Hepatic stellate cell (primary cell): ENCODE data around the gene AUTS2.

ENCODE experiments used
- DNase-seq: peaks from one replicate; pipeline ENCODE4 v3.0.0; 2011; ENCODE audit warnings: low spot score

AUTS2 gene

GRCh38 chr7:69789563-69789962 lies 191.3 kb downstream of the AUTS2 start:
- DNase-seq = no peak

DNA sequence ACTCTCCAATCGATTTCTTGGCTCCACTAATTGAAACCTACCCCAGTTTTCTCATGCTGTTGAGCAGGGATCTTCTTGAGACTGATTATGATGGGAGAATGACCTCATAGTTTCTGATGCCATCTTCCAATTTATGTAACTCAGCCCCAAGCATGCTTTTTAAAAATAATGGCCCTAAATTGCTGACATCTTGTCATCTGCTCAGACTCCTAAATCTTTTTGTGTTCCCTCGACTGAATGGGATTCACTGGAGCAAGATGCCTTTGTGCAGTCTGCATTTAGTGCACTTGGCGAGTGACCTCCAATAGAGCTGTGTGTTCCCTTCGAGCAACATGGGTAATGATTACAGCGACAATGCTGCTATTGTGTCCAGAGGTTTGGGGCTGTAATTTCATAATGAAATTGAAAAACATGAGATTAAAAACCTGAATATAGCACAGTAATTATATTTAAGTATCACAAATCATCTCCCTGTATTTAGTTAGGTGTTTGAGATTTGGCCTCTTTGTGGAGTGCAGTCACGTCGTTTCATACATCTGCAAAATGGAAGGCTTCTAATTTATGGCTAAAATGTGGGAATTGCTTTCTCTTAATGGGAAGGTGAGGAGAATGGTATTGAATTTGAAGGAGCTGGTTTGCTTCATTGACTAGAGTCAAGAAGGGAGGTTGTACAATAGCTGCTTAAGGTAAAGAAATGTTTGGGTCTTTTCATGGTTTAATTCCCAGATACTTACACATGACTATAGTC lies 192.9 kb downstream of the AUTS2 start:
- DNase-seq = no peak

- DNase-seq = no peak
Observed at GRCh38 chr7:69791739-69792138, 193.5 kb downstream of the AUTS2 start.

DNA sequence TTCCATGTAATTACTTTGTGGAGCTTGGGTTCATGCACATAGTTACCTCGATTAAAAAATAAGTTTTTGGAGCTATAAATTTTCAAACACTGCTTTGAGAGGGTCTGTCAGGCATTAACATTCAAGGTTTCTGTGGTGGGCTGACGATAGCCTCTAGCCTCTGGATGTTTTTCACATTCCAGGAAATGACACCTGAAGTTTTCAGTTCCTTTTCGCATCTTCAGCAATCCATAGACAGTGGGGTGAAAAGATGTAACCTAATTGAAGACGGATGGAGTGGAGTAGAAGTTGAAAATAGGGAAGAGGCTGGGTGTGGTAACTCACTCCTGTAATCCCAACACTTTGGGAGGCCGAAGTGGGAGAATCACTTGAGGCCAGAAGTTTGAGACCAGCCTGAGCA lies 197.7 kb downstream of the AUTS2 start:
- no peak for DNase-seq

GRCh38 chr7:69796416-69796815 lies 198.1 kb downstream of the AUTS2 start:
- DNase-seq = no peak

DNA sequence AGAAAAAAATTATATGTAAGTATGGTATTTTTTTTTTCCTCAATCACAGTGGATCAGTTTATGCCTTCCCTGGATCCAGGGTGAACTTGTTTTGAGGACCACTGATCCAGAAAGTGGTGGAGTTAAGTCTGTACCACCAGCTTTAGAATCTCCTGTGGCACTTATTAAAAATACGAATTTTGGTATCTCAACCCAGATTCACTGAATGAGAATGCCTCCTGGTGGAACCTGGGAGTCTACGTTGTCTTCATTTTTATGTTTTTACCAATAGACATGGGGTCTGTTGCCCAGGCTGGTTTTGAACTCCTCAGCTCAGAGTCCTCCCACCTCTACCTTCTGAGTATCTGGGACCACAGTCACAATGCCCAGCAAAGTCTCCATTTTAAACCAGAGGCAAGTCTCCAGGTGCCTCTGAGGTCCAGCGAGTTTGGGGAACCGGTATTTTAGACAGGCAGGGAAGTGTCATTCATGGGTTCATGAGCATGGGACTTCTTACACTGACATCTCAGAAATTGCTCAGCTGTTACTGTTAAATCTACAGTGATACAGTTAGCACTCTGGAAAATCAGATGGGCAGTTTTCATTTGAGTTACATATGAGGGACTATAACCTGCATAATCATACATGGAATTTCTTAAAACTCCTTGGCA lies 200.9 kb downstream of the AUTS2 start:
- DNase-seq = no peak

GRCh38 chr7:69799990-69800389 lies 201.7 kb downstream of the AUTS2 start:
- no peak for DNase-seq

DNA sequence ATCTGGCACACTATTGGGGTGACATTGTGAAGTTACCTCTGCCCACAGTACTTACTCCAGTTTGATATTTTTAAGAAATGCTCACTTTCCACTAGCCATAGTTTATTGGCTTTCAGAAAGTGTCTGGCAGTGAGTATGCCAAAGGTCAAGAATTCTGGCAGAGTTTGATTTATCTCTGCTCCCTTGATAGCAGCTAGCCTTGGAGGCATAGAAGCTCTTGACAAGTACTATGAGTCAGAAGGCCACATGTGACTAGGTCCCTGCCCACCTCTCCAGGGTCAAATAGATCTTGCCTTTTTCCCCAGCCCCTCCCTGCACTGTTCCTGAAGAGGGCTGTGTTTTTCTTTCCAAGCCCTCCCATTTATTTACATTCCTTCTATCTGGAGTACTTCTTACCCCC lies 202.2 kb downstream of the AUTS2 start:
- DNase-seq = no peak

- DNase-seq = no peak
Observed at GRCh38 chr7:69801729-69802682, 203.7 kb downstream of the AUTS2 start.

DNA sequence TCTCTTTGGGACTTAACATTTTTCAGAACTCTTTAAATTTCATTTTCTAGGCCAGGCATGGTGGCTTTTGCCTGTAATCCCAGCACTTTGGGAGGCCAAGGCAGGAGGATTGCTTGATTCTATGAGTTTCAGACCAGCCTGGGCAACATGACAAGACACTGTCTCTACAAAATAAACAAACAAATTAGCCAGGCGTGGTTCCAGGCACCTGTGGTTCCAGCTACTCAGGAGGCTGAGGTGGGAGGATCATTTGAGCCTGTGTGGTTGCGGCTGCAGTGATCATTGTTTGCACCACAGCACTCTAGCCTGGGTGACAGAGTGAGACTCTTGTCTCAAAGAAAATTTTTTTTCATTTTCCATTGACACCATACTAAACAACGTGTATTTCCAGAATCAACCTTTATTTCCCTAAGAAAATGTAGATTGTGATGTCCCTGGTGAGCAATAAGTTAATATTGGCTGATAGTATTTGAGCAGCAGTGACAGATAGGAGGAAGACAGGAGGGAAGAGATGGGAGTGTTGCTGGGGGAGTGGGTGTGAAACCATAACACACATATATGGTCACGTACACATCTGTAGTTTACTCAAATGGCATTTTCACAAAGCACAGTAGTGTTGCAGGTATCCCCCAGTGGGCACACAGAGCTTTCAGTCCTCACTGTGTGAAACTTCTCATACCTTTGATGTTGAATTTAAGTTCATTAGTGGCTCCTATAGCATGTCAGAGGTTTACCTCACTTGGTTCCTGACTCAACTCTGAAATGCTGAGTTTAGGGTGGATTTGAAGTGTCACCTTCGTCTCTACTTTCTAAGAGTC lies 205.6 kb downstream of the AUTS2 start:
- no peak for DNase-seq

DNA sequence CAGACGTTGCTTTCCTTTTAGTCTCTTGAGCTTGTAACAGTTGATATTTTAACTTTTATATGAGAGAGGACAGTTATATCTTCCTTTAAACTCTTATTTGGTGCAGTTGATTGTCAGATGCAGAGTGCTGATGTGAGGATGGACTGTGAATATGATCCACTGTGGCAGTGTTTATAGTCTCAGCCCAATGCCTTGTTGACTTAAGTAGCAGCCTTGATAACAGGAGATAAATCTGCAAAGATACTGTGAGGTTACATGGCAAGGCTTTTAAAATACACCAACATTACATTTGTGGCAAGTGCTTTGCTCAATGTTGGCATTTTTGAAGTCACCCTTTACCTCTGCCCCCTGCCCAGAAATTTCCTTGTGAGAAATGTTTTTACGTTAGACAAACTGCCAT lies 206.7 kb downstream of the AUTS2 start:
- no peak for DNase-seq

DNA sequence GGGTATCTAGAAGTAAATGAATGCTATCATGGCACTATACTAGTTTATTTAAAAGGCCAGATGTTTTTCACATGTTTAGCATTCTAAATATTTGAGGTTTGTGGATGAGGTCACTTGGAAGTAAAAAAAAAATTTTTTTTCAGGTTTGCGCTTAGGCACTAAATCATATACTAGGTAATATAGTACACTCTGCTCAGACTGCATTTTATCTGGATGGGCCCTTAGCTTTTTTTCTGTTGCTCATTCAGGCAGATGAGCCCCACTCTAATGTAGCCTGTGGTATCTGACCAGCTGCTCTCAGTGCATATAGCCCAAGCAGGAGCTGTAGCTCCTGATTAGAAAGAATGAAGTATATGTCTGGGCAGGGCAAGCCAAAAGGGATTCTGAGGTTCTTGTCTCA lies 210.1 kb downstream of the AUTS2 start:
- no peak for DNase-seq

- no peak for DNase-seq
Observed at GRCh38 chr7:69811476-69812308, 213.4 kb downstream of the AUTS2 start.

DNA sequence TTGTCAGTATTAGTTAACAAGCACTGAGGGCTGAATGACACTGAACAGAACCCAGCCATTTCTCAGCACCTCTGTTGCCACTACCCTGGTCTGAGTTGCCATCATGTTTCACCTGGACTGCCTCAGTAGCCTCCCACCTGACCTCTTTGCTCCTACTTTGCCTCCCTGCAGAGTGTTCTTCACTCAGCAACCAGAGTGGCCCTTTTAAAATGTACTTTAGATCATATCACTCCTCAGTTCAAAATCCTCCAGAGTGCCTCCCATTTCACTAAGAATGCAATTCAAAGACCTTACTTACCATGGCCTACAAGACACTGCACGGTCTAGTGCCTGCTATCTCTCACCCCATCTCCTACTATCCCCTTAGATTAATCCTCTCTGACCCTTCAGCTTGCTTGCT lies 214.5 kb downstream of the AUTS2 start:
- DNase-seq = no peak

DNA sequence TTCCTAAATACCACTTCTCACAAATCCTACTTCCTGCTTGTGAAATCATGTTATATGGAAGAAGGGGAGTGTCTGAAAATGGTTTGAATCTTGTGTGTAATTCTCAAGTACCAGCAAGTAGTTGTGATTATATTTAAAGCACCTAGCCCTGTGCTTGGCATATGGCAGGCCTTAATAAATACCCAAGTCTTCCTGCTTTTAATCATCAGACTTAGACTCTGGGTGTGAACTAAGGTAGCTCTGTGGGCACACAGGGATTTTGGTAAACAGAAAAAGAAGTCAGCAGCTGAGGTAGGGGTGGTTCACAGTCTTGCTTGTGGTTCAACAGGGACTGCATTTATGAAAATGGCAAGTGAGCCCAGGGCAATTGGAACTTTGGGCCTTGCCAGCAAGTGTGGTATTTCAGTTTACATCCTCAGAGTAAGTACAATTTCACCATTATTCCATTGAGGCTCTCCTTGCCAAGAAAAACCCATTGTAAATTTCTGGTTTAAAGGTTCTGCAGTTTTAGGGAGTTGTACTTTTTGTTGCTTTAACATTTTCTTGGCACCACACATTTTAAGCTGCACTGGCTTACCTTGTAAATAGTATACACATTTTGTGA lies 215.5 kb downstream of the AUTS2 start:
- DNase-seq = no peak

GRCh38 chr7:69814421-69814962 lies 216.2 kb downstream of the AUTS2 start:
- DNase-seq = no peak

DNA sequence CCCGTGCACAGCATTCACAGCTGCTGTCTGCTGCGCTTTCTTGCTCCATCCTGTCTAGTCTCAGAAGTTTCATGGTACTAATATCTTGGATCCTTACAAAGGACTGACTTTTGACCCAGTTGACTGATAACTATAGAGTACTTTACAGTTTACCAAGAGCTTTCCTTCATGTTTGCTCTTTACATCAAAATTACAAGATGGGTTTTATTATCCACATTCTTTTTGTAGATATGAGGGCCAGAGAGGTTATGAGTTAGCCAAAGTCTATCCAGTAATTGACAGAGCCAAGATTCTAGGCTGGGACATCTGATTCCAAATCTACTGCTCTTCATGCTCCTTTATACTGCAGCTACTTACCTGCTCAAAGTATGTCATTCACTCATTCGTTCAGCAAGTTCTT lies 218.2 kb downstream of the AUTS2 start:
- no peak for DNase-seq

DNA sequence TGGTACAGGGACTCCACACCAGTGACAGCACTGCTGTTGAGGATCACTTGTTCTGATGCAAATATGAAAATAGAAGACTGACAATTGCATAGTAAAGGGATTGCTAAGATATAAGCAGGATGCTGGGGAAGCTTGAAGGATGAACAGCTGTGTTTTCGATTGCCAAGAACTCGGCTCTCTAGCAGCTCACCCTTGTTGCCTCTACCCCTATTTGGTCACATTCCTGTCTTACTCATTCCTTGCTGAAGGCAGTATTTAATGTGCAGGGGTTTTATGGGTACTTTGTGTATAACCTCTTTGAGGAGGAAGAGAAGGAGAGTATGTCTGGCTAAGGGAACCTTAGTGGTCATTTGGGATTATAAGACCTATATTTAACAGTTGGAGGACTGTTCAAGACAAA lies 218.8 kb downstream of the AUTS2 start:
- no peak for DNase-seq

DNA sequence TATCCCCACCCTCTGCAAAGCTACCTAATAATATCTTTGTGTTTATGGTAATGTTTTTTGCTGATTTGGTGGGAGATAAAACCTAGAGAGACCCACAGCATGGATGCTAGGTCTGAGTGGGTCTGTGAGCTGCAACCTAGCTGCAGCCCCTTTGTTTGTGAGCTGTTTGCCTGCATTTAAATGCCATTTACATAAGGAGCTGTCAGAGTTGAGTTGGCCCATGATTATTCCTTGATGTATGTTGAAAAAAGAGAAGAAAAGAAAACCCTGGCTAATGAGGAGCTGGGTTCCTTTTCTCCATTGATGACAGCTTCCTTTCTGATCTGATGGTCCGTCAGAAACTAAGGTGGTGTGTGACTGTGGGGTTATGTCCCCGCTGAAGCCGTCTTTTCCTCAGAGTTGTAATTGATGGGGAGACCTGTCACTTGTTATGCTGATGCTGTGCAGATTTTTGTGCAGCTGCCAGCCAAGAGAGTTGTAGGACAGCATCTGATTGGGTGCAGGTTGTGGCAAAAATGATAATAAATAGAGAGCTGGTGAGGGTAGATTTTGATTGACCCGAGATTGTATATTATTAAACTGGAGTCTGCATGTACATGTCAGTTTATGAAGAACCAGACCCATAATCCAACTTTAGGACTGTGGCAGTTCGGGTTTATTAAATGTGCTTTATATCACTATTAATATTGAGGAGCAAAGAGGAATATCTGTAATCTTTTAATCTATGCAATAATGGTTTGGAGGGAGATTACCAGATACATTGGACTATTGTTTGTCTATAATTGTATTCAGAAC lies 219.8 kb downstream of the AUTS2 start:
- DNase-seq = no peak
